ENCODE data around the gene GHDC.
"Not testable (repeated sequence)": the region's sequence is repeated elsewhere in the genome, so short reads cannot be mapped to it uniquely, and the experiment has no call there.

Gene GHDC, protein sequence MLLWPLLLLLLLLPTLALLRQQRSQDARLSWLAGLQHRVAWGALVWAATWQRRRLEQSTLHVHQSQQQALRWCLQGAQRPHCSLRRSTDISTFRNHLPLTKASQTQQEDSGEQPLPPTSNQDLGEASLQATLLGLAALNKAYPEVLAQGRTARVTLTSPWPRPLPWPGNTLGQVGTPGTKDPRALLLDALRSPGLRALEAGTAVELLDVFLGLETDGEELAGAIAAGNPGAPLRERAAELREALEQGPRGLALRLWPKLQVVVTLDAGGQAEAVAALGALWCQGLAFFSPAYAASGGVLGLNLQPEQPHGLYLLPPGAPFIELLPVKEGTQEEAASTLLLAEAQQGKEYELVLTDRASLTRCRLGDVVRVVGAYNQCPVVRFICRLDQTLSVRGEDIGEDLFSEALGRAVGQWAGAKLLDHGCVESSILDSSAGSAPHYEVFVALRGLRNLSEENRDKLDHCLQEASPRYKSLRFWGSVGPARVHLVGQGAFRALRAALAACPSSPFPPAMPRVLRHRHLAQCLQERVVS

DNA sequence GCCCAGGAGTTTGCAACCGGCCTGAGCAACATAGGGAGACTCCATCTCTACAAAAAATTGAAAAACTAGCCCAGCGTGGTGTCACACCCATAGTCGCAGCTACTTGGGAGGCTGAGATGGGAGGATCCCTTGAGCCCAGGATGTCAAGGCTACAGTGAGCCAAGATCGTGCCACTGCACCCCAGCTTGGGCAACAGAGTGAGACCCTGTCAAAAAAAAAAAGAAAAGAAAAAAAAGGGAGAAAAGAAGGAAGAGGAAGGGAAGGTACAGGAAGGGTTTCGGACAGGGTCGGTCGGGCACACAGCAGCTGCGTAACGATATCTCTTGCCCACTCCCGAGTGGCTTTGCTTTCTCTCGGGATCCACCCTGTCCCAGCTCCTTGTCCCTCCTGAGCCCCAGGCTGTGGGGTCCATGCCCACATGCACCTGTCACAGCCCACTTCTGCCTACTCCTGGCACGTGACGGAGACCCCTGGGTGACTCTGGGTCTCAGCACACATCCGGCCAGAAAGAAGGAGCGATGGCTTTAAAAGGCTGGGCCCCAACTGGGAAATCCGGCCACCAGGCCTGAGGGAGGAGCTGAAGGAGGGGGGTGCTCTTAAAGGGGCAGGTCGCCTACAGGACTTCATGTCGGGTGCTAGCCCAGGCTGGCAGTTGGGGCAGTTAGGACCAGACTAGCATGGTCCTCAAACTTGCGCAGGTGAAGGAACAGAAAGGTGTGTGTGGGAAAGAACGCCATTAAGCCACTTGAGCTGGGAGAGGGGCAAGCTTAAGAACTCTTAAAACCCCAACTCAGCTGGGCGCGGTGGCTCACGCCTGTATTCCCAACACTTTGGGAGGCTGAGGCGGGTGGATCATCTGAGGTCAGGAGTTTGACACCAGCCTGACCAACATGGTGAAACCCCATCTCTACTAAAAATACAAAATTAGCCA, at the start of gene GHDC:
TSS of gene GHDC (minus strand) at position 526 of the 931 bp plus-strand sequence. CDS start 913 bp downstream, outside the sequence.
- DNase-seq (ENCODE audit: low read depth) = peak; percentile 67

DNA sequence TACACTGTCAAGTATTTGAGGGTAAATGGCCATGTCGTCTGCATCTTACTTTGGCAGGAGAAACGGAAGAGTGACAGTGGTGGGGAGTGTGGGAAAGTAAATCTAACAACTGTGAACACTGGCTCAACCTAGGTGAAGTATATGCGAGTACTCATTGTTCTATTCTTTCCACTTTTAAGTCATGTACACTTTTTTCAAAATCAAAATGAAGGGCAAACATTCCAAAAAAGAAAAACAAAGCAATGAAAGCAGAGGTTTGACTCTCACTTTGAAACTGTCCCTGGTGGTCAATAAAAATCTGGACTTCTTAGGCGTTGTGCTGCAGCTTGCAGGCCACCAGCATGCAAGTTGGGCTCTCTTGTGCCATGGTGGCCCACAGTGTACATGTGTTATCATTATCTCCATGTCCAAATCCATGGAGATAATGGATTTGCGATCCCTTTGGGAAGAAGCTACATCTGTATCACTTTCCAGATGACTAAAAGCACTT, 49.2 kb upstream of the GHDC start:
- DNase-seq (ENCODE audit: low read depth) = no peak

DNA sequence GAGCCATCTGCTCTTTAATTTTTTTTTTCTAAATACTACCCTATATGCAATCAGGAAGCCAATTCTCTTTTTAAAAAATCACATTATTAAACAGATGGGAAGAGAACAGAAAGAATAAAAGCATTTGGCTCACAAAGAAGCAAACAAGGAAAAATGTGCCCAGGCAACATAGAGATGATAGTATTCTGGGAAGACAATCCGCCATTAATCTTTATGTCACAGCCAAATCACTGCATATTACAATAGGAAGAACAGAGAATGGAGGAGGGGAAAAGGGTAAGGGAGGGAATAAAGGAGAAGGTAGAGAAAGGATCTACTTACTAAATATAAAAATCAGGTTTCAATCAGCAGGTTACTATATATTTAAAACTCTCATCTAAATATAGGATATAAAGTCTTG, 47.6 kb upstream of the GHDC start:
- no peak for DNase-seq (ENCODE audit: low read depth)

DNA sequence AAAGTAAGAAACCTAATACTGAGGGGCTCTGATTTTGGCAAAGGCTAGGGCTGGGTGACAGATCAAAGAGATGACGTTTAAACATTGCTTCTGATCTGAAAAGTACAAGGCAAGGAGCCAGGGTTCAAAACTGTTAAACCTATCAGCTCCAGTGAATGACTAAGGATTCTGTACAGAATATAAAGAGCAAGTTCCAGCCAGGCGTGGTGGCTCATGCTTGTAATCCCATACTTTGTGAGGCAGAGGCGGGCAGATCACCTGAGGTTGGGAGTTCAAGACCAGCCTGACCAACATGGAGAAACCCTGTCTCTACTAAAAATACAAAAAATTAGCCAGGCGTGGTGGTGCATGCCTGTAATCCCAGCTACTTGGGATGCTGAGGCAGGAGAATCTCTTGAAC, 46.6 kb upstream of the GHDC start:
- not testable (repeated sequence) for DNase-seq (ENCODE audit: low read depth)

DNA sequence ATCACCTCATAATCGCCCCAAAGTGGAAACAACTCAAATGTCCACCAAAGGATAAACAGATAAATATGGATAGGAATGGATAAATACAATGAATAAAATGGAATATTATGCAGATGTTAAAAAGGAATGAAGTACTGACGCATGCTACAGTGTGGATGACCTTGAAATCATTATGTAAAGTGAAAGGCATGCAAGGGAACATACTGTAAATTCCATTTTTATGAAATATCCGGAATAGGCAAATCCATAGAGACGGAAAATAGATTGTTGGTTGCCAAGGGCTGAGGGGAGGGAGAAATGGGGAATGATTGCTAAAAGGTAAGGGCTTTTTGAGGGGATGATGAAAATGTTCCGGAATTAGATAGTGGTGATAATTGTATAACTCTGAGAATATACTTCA, 45.9 kb upstream of the GHDC start:
- DNase-seq (ENCODE audit: low read depth) = no peak

DNA sequence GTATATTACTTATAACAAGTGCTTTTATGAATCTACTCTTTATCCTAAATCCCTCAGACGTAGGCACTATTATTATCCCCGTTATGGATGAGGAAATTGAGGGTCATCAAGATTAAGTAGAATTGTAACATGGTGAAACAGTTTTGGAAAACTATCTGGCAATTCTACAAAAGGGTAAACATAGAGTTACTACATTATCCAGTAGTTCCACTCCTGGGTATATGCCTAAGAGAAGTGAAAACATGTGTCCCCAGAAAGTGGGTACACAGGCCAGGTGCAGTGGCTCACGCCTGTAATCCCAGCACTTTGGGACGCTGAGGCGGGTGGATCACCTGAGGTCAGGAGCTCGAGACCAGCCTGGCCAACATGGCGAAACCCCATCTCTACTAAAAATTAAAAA, 45.3 kb upstream of the GHDC start:
- DNase-seq (ENCODE audit: low read depth) = not testable (repeated sequence)

DNA sequence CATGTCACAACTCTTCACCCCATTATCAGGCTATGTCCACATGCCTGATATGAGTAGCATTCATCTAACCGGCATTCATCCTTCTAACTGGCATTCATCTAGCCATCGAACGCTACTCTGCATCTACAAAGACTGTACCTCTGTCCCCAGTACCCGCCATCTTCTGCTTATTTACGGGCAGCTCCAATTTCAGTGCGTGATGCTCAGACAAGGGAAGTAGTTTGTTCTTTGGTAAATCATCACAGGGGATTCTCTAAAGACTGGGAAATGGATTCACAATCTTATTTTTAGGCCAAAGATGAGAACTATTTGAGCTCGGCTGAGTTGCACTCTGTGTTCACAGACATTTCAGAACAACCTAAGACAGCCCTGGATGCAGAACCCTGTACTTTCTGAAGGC, 42.5 kb upstream of the GHDC start:
- DNase-seq (ENCODE audit: low read depth) = no peak

DNA sequence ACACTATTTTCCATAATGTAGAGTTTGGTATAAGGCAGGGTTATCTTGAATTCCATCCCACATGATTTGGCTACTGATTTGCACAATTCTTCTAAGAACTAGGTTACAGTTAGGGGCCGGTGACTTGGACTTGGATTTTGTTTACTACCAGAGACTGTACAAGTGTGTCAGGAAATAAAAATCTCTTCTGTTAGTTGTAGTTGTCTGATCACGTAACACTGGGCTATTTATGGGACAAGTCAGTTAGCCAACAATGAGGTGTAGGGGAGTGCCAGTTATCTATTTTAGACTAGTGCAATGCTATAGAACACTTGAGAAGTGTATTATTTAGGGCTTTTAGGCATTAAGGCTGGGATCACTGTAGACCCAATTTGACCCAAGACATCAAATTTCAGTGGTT, 39.7 kb upstream of the GHDC start:
- no peak for DNase-seq (ENCODE audit: low read depth)

DNA sequence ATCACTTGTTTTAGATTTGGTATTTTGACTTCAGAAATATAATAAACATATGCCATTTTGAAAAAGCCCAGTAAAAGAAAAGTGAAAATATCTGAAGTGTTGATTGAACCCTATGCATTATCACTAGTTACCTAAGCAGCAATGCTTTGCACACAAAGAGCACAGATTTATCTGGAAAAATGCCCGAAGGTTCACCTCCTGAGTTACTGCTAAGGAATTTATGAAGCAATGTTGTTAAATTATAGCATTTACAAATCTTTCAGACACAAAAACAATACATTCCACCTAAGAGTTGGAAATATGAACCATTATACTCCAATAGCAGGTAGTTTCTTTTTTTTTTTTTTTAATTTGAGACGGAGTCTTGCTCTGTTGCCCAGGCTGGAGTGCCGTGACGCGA, 38.9 kb upstream of the GHDC start:
- DNase-seq (ENCODE audit: low read depth) = no peak

DNA sequence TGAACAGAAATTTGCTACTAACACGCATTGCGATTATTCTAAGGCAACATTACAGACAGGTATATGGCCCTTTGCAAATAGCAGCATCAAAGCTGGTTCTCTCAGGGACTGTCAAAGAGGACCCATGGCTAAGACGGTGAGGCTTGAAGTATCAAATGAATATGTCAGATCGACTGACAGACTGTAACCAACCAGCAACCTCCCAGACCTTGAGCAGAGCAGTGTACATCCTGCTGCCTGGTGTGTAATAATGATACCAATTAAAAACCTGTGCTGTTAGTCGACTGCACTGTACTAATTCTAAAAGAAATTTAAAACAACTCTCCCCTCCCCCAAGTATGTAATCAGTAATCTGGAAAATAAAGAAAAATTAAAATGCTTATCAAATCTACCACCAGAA, 35.9 kb upstream of the GHDC start:
- DNase-seq (ENCODE audit: low read depth) = no peak

DNA sequence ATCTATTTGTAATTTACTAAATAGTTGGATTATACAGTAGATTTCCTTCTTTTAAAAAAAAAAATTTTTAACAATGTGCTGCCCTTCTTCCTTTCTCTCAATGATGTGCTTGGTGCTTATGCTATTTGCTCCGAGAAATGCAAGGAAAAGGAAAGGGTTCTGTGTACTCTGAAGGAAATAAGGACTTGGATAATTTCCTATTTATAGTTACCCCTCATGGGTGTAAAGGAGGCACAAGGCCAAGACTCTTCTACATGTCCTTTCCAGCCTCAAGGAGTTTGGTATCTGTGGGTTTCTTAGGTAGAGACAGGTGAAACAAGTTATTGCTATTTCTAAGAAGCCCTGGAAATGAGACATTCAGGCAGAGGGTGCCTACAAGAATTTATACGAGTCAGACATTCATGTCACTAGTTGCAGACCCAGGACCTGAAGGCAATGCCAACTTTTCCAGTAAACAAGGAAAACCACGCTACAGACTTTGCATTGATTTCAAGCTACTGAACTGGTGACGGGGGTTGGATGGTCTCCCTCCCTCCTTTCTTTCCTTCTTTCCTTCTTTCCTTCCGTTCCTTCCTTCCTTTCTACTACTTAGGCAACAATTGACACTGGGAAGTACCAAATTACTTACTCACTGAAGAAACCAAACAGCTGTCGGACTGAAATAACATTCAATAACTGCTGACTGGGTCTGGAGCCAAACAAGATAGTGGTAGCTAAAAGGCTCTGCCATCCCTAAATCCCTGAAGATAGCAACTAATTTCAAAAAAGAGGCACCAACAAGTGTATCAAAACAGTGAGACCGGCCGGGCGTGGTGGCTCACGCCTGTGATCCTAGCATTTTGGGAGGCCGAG, 33.8 kb upstream of the GHDC start:
- DNase-seq (ENCODE audit: low read depth) = no peak

DNA sequence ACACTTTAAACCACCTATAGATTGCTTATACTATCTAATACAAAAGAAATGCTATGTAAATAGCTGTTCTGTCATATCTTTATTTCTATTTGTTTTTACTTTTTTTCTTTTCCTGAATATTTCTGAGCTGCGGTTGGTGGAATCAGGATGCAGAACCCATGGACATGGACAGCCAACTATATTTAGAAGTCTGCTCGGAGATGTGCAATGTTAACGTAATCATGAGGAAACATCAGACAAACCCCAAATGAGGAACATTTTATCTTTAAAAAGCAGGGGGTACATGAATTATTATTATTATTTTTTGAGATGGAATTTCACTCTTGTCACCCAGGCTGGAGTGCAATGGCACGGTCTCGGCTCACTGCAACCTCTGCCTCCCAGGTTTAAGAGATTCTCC, 31.4 kb upstream of the GHDC start:
- no peak for DNase-seq (ENCODE audit: low read depth)

DNA sequence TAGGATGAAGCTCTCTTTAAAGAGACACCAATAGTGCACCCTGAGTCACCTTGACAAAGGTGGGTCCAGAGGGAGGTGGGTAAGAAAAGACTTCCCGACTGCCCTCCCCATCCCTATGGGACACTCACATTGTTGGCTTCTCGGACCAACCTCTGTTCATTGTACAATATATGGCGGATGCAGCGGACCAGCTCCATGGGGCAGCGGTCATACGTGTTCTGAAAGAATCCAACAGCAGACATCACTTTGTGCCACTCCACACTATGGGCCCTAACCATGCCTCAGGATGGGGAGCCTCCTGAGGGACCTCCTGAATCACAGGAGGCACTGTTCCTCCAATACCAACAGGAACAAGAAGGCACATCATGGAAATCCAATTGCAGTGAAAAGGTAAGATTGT, 30.4 kb upstream of the GHDC start:
- no peak for DNase-seq (ENCODE audit: low read depth)

DNA sequence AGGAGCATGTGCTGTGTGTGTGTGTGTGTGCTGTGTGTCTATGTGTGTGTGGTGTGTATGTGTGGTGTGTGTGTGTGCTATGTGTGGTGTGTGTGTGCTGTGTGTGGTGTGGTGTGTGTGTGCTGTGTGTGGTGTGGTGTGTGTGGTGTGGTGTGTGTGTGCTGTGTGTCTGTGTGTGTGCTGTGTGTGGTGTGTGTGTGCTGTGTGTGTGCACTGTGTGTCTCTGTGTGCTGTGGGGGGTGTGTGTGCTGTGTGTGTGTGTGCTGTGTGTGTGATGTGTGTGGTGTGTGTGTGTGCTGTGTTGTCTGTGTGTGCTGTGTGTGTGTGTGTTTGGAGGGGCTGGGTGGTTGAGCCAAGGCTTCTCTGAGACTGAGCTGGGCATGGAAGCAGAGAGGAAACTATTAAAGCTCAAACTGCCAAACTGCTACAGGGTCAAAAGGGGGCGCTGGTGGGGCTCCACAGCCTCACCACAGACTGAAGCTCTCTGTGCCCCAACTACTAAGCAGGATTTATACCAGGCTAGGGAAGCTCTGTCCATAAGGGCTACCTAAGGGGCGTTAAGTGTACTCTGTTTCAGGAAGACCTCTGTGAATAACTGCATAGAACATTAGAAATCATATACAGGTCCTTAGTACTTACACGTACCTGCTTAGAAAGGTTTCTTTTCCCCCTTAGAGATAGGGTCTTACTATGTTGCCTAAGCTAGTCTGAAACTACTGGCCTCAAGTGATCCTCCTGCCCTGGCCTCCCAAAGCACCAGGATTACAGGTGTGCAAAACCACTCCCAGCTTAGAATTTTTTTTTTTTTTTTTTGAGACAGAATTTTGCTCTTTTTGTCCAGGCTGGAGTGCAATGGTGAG, 27.8 kb upstream of the GHDC start:
- peak; percentile 19 for DNase-seq (ENCODE audit: low read depth)

DNA sequence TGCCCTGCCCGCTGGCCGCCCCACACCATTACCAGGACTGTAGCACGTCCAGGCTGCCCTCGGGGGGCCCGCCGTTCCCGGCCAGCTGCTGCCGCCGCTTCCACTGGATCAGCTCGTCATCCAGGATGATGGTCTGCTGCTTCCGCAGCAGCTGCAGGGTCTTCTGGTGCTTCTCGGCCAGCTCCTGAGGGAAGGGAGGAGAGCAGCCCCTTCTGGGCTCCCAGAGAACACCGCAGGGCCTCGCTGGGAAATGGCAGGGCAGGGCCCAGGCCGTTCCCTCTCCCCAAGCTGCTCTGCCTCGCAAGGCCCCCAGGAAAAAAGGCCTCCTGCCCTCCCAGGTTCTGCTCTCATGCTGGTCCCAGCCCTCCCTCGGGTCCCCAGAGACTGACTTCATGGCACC, 25.0 kb upstream of the GHDC start:
- DNase-seq (ENCODE audit: low read depth) = not testable (repeated sequence)

DNA sequence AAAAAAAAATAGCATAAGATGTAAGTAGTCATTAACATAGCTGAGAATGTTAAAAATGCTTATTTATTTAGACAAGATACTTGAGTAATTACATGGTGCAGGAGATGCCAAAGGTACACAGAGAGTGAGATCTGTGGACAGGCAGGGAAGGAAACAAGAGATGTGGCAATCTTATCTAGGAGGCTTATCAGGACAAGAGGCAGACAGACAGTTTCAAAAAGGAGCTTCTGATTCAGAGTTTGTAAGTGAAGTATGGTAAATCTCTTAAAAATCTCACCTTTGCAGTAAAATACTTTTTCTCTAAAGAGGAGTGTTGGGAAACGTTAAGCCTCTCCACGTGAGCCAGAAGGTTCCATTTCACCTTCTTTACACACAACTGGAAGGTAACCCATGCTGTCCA, 19.9 kb upstream of the GHDC start:
- no peak for DNase-seq (ENCODE audit: low read depth)

DNA sequence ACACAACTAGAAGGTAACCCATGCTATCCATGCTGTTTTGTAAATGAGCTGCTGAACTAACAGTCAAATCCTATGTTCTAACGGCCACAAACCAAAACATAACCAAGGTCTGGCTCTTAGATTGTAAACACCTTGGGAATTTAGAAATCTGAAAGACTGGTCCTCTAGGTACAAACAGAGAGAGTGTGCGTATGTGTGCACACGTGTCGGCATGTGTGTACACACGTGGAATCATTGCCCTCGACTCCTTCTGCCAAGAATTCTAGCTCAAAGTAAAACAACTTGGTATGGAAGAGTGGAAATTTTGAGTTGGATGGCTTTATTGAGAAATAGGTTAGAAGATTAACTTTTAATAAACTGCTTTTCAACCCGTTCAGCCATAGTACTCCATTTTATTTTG, 18.1 kb upstream of the GHDC start:
- DNase-seq (ENCODE audit: low read depth) = no peak

DNA sequence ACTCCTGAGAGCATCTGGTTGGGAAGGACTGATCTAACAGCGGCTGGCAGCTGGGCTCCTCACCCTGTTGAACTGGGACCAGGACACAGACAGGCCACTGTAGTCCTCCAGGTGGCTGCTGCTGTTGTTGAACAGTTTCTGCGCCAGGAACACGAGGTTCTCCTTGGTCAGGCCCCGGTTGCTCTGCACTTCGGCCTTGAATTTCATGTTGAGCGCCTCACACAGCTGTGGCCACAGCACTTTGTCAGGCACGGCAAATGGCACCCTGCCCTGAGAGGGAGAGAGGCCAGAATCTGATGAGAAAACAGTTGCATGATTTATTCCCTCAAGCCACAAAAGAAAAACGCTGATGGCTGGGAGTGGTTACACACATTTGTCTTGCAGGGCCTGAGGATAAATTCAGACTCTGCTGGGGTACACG, 17.6 kb upstream of the GHDC start:
- DNase-seq (ENCODE audit: low read depth) = not testable (repeated sequence)

DNA sequence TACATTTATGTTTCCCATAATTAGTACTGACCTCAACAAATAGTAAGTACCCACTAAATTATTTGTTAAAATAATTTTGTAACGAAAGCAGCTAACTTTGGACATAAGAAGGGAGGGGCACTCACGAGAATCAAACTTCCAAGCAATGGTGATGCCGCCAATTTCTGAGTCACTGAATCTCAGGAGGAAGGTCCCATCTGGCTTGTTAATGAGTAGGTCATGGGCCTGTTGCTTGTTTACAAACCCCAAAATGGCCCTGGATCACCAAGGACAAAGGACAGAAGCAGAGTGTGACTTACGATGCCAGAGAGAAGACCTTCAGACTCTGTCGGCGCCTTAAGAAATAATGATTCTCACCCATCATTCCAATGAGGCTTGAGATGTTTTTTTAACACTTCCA, 15.8 kb upstream of the GHDC start:
- no peak for DNase-seq (ENCODE audit: low read depth)

DNA sequence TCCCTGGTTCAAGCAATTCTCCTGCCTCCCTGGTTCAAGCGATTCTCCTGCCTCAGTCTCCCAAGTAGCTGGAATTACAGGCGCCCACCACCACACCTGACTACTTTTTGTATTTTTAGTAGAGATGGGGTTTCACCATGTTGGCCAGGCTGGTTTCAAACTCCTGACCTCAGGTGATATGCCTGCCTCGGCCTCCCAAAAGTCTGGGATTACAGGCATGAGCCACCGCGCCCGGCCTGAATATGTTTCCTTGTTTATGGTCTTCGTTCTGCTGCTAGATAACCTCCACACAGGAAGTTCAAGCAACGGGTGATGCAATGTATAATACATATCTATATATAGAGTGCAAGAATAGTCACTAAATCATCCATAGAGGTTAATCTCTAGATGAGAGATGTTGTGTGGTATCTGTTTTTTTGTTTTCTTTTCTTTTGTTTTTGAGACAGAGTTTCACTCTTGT, 11.9 kb upstream of the GHDC start:
- not testable (repeated sequence) for DNase-seq (ENCODE audit: low read depth)

DNA sequence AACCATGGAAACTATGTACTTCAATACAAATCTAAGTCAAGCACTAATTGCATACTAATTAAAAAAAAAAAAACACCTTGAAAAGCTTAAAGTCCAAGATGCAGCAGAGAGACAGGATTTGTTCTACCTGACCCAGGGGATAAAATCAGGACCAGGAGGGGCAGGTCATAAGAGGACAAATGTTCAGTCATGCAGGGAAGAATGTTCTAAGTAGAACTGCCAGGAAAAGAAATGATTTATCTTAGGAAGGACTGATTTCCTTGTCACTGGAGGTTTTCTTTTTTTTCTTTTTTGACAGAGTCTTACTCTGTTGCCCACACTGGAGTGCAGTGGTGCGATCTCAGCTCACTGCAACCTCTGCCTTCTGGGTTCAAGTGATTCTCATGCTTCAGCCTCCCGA, 9.1 kb upstream of the GHDC start:
- DNase-seq (ENCODE audit: low read depth) = no peak
